OCI-LY3 (cell line): ENCODE data around the gene PKIG.
A peak's percentile ranks its signal among the peaks of the same experiment; 100 is the strongest.

Source experiments
- H2AFZ ChIP-seq: fragments of 200-600, 300-600 bp; shearing (Covaris generic); 2 replicates; pipeline ENCODE4 v1.6.0; 2014; ENCODE audit warnings: antibody characterized with exemption, low read depth, low read length
- H3K27ac ChIP-seq: fragments of 200-600, 300-600 bp; sonication (generic); 2 replicates; pipeline ENCODE4 v1.5.1; 2014; ENCODE audit warnings: mild to moderate bottlenecking, low read length, moderate library complexity, mixed read lengths
- H3K27me3 ChIP-seq: fragments of 200-600, 300-600 bp; sonication (generic); 2 replicates; pipeline ENCODE4 v1.6.1; 2014; ENCODE audit warnings: low read depth, low read length, mixed read lengths
- H3K36me3 ChIP-seq: fragments of 200-600, 300-600 bp; sonication (generic); replicated peaks from 2 replicates; pipeline ENCODE3; 2014; ENCODE audit warnings: low read depth, low read length, mixed read lengths
- H3K4me1 ChIP-seq: fragments of 300-600, 200-600 bp; sonication (generic); 2 replicates; pipeline ENCODE4 v1.6.1; 2014; ENCODE audit warnings: low read length, mixed read lengths
- H3K4me2 ChIP-seq: fragments of 200-600, 300-600 bp; sonication (generic); 2 replicates; pipeline ENCODE4 v1.6.1; 2014; ENCODE audit warnings: low read length, mixed read lengths
- H3K4me3 ChIP-seq: fragments of 300-600, 200-600 bp; sonication (generic); 2 replicates; pipeline ENCODE4 v1.5.1; 2014; ENCODE audit warnings: antibody characterized with exemption, mild to moderate bottlenecking, low read length, moderate library complexity
- H3K79me2 ChIP-seq: fragments of 300-600, 200-600 bp; shearing (Covaris generic); 2 replicates; pipeline ENCODE4 v1.6.1; 2014; ENCODE audit warnings: mild to moderate bottlenecking, low read length, mixed read lengths
- H3K9ac ChIP-seq: fragments of 300-600, 200-600 bp; shearing (Covaris generic); 2 replicates; pipeline ENCODE4 v1.6.0; 2014; ENCODE audit warnings: mild to moderate bottlenecking, low read length, moderate library complexity
- H3K9me3 ChIP-seq: fragments of 200-600, 300-600 bp; shearing (Covaris generic); 2 replicates; pipeline ENCODE4 v1.6.1; 2014; ENCODE audit warnings: low read length, mixed read lengths; ENCODE audit not compliant: insufficient read depth
- H4K20me1 ChIP-seq: fragments of 200-600, 300-600 bp; sonication (generic); 2 replicates; pipeline ENCODE4 v1.6.1; 2016; ENCODE audit warnings: low read length, mixed read lengths; ENCODE audit not compliant: insufficient read depth
- EZH2phosphoT487 ChIP-seq: fragments of 200-600 bp; shearing (Covaris generic); IDR thresholded peaks from 2 replicates; pipeline ENCODE4 v1.6.1; 2018; ENCODE audit warnings: antibody characterized with exemption, mixed run types, low read depth
- TF ChIP-seq, protein P1 (sequence below): fragments of 200-600, 300-600 bp; sonication (generic); IDR thresholded peaks from 2 replicates; pipeline ENCODE4 v1.5.1; 2014; ENCODE audit warnings: antibody characterized with exemption, low read length, low read depth

The PKIG gene

DNA sequence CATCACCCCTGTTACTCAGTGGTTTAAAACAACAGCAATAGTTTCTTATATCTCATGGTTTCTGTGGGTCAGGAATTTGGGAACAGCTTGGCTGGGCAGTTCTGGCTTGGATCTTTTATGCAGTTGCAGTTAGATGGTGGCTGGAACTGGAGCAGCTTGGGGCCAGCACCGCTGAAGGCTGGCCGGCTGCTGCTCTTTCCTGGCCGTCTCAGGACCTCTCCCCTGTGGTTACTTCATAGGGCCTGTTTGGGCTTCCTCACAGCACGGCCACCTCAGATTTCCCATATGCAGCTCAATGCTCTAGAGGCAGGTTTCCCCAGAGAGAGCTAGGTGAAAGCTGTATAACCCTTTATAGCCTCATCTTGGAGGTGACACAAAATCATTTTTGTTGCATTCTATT lies 15.6 kb downstream of the PKIG start:
- Histone ChIP-seq H4K20me1 (peaks cover 99% of the 10 kb centered on the region), H3K9ac (no peak overlapping the region), H3K9me3 (no peaks in the 10 kb centered on the region), H3K4me1 (peaks cover 84% of the 10 kb centered on the region), H3K27ac (peak overlapping the region; percentile 11), H2AFZ (no peak overlapping the region), H3K79me2 (peaks cover 100% of the 10 kb centered on the region), H3K27me3 (no peaks in the 10 kb centered on the region), H3K36me3 (peaks cover 85% of the 10 kb centered on the region), H3K4me2 (peak overlapping the region; percentile 23), H3K4me3 (no peak overlapping the region)
- no peak for TF ChIP-seq EZH2phosphoT487
- TF ChIP-seq, protein P1, sequence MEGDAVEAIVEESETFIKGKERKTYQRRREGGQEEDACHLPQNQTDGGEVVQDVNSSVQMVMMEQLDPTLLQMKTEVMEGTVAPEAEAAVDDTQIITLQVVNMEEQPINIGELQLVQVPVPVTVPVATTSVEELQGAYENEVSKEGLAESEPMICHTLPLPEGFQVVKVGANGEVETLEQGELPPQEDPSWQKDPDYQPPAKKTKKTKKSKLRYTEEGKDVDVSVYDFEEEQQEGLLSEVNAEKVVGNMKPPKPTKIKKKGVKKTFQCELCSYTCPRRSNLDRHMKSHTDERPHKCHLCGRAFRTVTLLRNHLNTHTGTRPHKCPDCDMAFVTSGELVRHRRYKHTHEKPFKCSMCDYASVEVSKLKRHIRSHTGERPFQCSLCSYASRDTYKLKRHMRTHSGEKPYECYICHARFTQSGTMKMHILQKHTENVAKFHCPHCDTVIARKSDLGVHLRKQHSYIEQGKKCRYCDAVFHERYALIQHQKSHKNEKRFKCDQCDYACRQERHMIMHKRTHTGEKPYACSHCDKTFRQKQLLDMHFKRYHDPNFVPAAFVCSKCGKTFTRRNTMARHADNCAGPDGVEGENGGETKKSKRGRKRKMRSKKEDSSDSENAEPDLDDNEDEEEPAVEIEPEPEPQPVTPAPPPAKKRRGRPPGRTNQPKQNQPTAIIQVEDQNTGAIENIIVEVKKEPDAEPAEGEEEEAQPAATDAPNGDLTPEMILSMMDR = no peak

DNA sequence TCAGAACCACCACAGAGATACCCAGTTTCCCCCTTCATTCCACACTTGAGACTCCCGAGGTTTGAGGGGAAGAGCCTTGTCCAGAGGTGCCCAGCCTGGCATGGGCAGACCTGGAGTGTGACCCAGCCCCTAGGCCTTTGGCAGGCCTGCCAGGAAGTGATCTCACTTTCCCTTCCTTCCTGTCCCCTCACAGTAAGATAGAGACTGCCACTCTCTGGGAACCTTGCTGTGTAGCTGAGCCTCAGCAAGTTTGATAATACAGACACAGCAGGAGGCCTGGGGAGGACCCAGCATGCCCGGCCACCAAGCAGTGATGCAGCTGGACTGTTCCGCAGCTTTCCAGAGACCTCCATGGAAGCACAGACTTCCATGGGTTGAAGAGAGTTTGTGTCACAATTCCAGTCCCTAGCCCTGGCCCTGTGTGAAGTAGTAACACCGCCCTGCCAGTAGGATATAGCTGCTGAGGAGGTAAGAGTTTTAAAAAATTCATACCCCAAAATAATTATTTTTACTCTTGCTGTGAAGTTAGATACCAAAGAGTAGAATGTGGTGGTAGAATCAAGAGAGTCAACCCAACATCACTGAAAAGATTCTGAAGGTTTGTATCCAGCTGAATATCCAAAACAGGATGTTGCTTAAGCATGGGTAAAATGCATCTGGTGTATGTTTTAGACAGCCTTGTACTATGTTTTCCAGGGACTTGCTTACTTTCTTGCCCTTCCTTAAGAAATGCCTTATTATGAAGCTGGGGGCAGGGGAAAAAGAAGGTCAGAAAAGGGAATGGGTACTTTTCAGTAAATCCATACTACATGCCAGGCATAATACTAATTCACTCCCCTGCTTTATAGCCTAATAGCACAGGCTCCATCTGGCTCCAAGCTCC lies 16.3 kb downstream of the PKIG start:
- H3K4me3 ChIP-seq = no peak overlapping the region
- no peak overlapping the region for H2AFZ ChIP-seq
- H4K20me1 ChIP-seq = peaks cover 99% of the 10 kb centered on the region
- peaks cover 88% of the 10 kb centered on the region for H3K36me3 ChIP-seq
- TF ChIP-seq, protein P1 = no peak
- no peak for TF ChIP-seq EZH2phosphoT487
- H3K9ac ChIP-seq = no peak overlapping the region
- no peaks in the 10 kb centered on the region for H3K27me3 ChIP-seq
- peak overlapping the region; percentile 23 for H3K4me2 ChIP-seq
- peak overlapping the region; percentile 11 for H3K27ac ChIP-seq
- H3K79me2 ChIP-seq = peaks cover 100% of the 10 kb centered on the region
- H3K4me1 ChIP-seq = peaks cover 77% of the 10 kb centered on the region
- H3K9me3 ChIP-seq = no peaks in the 10 kb centered on the region

DNA sequence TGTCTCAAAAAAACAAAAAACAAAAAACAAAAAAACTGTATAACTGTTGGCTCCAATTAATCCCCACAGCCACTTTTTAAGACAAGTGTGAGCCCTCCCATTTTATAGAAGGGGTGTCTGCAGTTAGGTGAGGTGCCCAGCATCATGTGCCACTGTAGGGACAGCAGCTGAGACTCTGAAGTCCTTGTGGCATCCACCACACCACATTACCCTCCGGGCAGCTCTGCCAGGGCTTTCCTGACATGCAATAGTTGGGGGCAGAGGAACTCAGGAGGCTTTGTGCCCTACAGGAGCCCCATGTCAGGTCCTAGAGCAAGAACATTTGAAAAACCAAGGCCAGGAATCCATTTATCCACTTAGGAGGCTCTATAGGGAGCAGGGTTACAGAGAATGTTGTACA lies 17.3 kb downstream of the PKIG start:
- Histone ChIP-seq H3K27ac (peak overlapping the region; percentile 13), H3K27me3 (no peaks in the 10 kb centered on the region), H3K9ac (no peak overlapping the region), H3K36me3 (peaks cover 88% of the 10 kb centered on the region), H4K20me1 (peaks cover 99% of the 10 kb centered on the region), H3K4me1 (peaks cover 66% of the 10 kb centered on the region), H2AFZ (no peak overlapping the region), H3K4me3 (no peak overlapping the region), H3K4me2 (no peak overlapping the region), H3K79me2 (peaks cover 100% of the 10 kb centered on the region), H3K9me3 (no peaks in the 10 kb centered on the region)
- TF ChIP-seq, protein P1 = no peak

DNA sequence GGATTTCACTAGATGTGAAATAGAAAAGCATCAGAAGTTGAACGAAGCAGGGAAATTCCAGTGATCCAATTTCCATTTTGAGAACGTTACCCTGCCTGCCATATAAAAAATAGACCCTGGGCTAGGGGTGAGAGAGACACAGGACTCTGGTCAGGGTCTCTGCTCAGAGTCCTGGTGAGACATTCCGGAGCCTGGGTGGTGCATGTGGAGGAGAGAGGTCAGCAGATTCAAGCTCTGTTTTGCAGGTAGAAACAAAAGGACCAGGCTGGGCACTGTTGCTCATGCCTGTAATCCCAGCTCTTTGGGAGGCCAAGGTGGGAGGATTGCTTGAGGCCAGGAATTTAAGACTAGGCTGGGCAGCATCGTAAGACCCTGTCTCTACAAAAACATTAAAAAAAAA lies 17.9 kb downstream of the PKIG start:
- Histone ChIP-seq H3K4me3 (no peak overlapping the region), H3K4me1 (peaks cover 60% of the 10 kb centered on the region), H3K79me2 (peaks cover 100% of the 10 kb centered on the region), H3K27me3 (no peaks in the 10 kb centered on the region), H4K20me1 (peaks cover 99% of the 10 kb centered on the region), H2AFZ (no peak overlapping the region), H3K9ac (no peak overlapping the region), H3K36me3 (peaks cover 86% of the 10 kb centered on the region), H3K27ac (peak overlapping the region; percentile 13), H3K4me2 (no peak overlapping the region), H3K9me3 (no peaks in the 10 kb centered on the region)
- TF ChIP-seq, protein P1 = no peak
- no peak for TF ChIP-seq EZH2phosphoT487
